Measurements from ENCODE around the gene P2RY14. TPM values are rescaled to one million over a fixed set of nuclear protein-coding genes. Genes with fewer than 3 reads are reported as not detected.

P2RY14 gene
- total RNA-seq, 6 experiments from 2014 or later: not detected

DNA sequence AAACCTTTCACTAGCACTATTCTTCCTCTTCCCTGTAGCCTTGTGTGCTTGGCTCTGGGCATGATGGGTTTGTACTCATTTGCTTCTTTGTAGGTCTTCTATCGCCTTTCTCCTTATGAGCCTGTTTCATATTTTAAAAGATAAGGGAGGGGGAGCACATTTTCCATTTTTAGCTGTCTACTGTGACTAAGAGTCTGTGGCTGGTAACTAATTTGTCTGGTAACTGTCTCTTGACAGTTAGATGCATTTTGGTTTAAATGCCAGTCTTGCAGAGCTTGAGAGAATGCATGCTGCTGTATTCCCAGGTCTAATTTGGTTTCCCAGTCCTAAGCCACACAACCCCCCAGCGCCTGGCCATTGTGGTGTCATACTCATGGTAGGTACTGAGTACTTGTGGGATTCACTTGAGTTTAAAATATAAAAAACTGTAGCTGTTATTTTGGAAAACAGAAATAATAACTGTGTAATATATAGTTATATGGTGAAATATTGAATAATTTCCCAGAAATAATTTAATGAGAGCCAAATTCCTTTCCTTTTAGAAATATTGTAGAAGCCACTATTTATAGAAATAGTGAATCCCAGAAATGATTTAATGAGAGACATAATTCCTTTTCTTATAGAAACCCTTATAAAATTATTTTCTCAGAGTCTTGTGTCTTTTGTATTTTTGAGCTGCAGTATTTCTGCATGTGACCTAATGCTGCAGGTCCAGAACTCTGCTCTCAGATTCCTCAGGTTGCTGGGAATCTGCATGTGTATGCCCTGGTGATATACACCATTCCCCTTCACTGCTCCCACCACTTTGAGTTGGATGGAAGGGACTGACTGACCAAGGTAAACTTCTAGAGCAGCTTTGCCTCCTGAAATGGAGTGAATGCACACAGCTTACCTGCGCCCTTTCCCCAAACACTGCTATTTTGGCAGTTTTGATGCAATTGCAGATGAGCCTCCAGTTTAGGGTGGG lies 61.4 kb downstream of the P2RY14 start:
- Mint-ChIP-seq H3K27me3 (ENCODE audit: insufficient read depth) (no peaks in the 10 kb centered on the region; the same call in 1 of the 2 replicates), H3K4me1 (ENCODE audit: low read depth) (peaks cover 44% of the 10 kb centered on the region), H3K27ac (peak overlapping the region; percentile 38; the same call in 1 of the 2 replicates), H3K36me3 (ENCODE audit: low read depth) (peaks cover 17% of the 10 kb centered on the region), H3K9me3 (peaks cover 16% of the 10 kb centered on the region), H3K4me3 (peak overlapping the region; percentile 8; the same call in 1 of the 2 replicates)
- peak; percentile 41 for DNase-seq
- TF ChIP-seq, protein P1, sequence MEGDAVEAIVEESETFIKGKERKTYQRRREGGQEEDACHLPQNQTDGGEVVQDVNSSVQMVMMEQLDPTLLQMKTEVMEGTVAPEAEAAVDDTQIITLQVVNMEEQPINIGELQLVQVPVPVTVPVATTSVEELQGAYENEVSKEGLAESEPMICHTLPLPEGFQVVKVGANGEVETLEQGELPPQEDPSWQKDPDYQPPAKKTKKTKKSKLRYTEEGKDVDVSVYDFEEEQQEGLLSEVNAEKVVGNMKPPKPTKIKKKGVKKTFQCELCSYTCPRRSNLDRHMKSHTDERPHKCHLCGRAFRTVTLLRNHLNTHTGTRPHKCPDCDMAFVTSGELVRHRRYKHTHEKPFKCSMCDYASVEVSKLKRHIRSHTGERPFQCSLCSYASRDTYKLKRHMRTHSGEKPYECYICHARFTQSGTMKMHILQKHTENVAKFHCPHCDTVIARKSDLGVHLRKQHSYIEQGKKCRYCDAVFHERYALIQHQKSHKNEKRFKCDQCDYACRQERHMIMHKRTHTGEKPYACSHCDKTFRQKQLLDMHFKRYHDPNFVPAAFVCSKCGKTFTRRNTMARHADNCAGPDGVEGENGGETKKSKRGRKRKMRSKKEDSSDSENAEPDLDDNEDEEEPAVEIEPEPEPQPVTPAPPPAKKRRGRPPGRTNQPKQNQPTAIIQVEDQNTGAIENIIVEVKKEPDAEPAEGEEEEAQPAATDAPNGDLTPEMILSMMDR (IDR thresholded peaks at IDR 0.05): no peak

DNA sequence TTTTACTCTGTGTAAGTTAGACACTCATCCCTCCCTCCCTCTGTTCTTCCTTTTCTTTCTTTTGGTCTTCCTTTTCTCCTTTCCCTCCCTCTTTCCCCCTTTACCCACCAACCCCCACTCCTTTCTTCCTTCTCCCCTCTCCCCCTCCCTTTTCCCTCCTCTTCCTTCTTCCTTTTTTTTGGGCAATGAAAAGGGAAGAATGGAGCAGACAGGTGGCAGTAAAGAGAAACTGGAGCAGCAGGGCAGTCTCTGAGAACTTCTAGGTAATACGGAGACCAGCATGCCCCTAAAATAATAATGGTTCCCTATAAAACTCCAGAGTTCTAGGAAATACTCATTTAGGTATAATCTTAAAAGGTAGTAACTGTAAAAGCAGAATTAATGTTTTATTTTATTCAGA lies 63.9 kb downstream of the P2RY14 start:
- TF ChIP-seq, protein P1 (IDR thresholded peaks at IDR 0.05): no peak
- no peaks in the 10 kb centered on the region for H3K9me3 Mint-ChIP-seq
- H3K27me3 Mint-ChIP-seq (ENCODE audit: insufficient read depth): no peaks in the 10 kb centered on the region; the same call in 1 of the 2 replicates
- no peak overlapping the region for H3K27ac Mint-ChIP-seq
- H3K4me3 Mint-ChIP-seq: no peak overlapping the region
- no peaks in the 10 kb centered on the region for H3K36me3 Mint-ChIP-seq (ENCODE audit: low read depth)
- no peak for DNase-seq
- H3K4me1 Mint-ChIP-seq (ENCODE audit: low read depth): peaks cover 54% of the 10 kb centered on the region

DNA sequence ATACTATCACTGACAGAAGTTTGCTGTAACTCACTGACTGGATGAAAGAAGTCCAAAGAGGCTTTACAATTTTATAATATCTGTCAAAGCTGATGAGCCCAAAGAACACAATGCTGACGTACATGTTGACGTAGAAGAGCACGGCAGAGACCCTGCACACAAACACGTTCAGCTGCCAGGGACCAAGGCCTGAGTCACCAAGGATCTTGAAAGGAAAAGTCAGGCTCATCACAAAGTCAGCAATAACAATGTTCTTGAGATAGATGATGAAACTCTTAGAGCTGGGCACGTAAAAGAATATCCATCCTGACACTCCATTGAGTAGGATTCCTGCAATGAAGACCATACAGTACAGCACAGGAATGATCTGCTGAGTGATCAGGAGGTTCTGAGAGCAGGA lies 64.5 kb downstream of the P2RY14 start:
- H3K4me3 Mint-ChIP-seq: no peak overlapping the region
- H3K4me1 Mint-ChIP-seq (ENCODE audit: low read depth): peaks cover 49% of the 10 kb centered on the region
- H3K27ac Mint-ChIP-seq: no peak overlapping the region
- no peaks in the 10 kb centered on the region for H3K9me3 Mint-ChIP-seq
- H3K27me3 Mint-ChIP-seq (ENCODE audit: insufficient read depth): no peaks in the 10 kb centered on the region; the same call in 1 of the 2 replicates
- TF ChIP-seq, protein P1 (IDR thresholded peaks at IDR 0.05): no peak
- no peak for DNase-seq
- no peaks in the 10 kb centered on the region for H3K36me3 Mint-ChIP-seq (ENCODE audit: low read depth)

DNA sequence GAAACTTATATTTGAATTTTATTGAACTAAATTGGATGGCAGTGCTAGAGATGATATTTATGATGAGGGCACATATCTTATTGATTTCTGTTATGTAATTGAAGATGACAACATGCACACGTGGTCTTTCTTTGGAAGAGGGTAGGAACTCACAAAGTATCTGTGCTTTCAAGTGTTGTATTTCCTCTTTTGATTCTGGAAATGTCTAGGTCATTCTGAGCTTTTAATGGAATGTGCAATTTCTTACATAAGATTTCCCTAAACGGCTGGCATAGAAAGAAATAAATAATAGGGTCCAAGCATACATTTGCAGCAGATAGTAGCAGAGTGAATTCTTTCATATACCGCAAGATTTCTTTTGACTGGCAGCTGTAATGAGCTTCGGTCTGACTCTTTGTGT lies 65.2 kb downstream of the P2RY14 start:
- Mint-ChIP-seq H3K9me3 (no peaks in the 10 kb centered on the region), H3K36me3 (ENCODE audit: low read depth) (no peaks in the 10 kb centered on the region), H3K4me1 (ENCODE audit: low read depth) (peaks cover 43% of the 10 kb centered on the region), H3K4me3 (no peak overlapping the region), H3K27me3 (ENCODE audit: insufficient read depth) (no peaks in the 10 kb centered on the region; the same call in 1 of the 2 replicates), H3K27ac (no peak overlapping the region)
- no peak for DNase-seq
- TF ChIP-seq, protein P1 (IDR thresholded peaks at IDR 0.05): no peak

DNA sequence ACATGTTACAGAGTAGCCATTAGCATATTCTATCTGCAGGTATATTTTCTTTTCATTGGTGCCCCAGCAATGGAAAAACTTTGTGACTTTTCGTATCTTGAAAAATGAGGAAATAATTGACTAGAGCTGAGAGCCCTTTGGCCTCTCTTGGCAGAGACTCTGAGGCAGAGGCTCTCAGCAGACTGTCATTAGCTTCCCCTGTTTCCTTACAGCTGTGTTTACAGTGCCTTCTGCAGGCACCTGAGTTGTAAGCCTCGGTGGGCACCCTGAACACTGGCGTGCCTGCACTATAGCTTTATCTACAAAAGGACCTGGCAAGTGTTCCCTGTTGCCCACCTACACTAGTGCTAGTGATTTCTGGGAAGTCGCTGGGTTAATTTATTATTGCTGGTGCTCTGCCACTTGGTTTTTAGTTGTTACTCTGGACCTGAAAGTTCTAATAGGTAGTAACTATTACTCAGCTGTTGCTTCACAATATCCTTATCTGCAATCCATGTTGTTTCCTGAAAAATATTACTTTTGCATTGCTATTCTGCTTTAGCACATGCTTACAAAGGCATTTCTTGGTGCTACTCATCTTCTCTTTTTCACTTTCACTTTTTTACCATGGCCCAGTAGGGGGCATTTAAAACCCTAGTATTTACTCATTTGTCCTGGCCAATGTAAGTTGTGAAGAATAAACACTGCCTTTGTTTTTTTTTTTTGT lies 67.5 kb downstream of the P2RY14 start:
- TF ChIP-seq, protein P1 (IDR thresholded peaks at IDR 0.05): peak; percentile 54
- Mint-ChIP-seq H3K4me1 (ENCODE audit: low read depth) (peaks cover 20% of the 10 kb centered on the region), H3K4me3 (no peak overlapping the region), H3K27me3 (ENCODE audit: insufficient read depth) (no peaks in the 10 kb centered on the region; the same call in 1 of the 2 replicates), H3K36me3 (ENCODE audit: low read depth) (no peaks in the 10 kb centered on the region), H3K27ac (no peak overlapping the region), H3K9me3 (no peaks in the 10 kb centered on the region)
- DNase-seq: no peak

Measured in HFFc6 (cell line).